SU-DHL-6 (cell line): ENCODE measurements around the gene KHDC4.

Source experiments
- H2AFZ ChIP-seq: fragments of 200-600 bp; sonication (generic); 2 replicates; pipeline ENCODE4 v1.6.1; 2014; ENCODE audit warnings: low read depth, mild to moderate bottlenecking, moderate library complexity, mixed read lengths, antibody characterized with exemption, low read length; ENCODE audit not compliant: severe bottlenecking
- H3F3A ChIP-seq: fragments of 200-600 bp; shearing (Covaris generic); 2 replicates; pipeline ENCODE4 v1.6.0; 2016; ENCODE audit warnings: antibody characterized with exemption, mild to moderate bottlenecking; ENCODE audit not compliant: insufficient read depth
- H3K27ac ChIP-seq: fragments of 200-600 bp; sonication (generic); 2 replicates; pipeline ENCODE4 v1.5.1; 2016; ENCODE audit warnings: low read depth, mild to moderate bottlenecking, low read length, moderate library complexity, mixed read lengths
- H3K27me3 ChIP-seq: fragments of 200-600 bp; sonication (generic), shearing (Covaris generic); 2 replicates; pipeline ENCODE4 v1.6.0; 2014; ENCODE audit warnings: mild to moderate bottlenecking, low read length
- H3K36me3 ChIP-seq: fragments of 200-600 bp; sonication (generic); 2 replicates; pipeline ENCODE4 v1.6.1; 2014; ENCODE audit warnings: mild to moderate bottlenecking, low read length, mixed read lengths
- H3K4me2 ChIP-seq: fragments of 300-600, 200-600 bp; shearing (Covaris generic), sonication (generic); 2 replicates; pipeline ENCODE4 v1.6.0; 2014; ENCODE audit warnings: low read length, low read depth, mild to moderate bottlenecking; ENCODE audit not compliant: poor library complexity, severe bottlenecking
- H3K4me3 ChIP-seq: fragments of 200-600 bp; sonication (generic); 2 replicates; pipeline ENCODE4 v1.5.1; 2014; ENCODE audit warnings: antibody characterized with exemption, low read length, mild to moderate bottlenecking, mixed read lengths; ENCODE audit not compliant: insufficient read depth, poor library complexity, severe bottlenecking
- H3K79me2 ChIP-seq: fragments of 200-600 bp; sonication (generic); 2 replicates; pipeline ENCODE4 v1.6.1; 2014; ENCODE audit warnings: mild to moderate bottlenecking, low read length, moderate library complexity; ENCODE audit not compliant: insufficient read depth
- H3K9ac ChIP-seq: fragments of 200-600 bp; sonication (generic); 2 replicates; pipeline ENCODE4 v1.7.0; 2014; ENCODE audit warnings: mild to moderate bottlenecking, low read length
- H3K9me2 ChIP-seq: fragments of 200-600 bp; sonication (generic); replicated peaks from 2 replicates; pipeline ENCODE4 v1.6.1; 2014; ENCODE audit warnings: low read length; ENCODE audit not compliant: insufficient read depth
- H3K9me3 ChIP-seq: fragments of 200-600 bp; sonication (generic); 2 replicates; pipeline ENCODE4 v1.6.1; 2014; ENCODE audit warnings: low read length, mixed read lengths; ENCODE audit not compliant: insufficient read depth
- H4K20me1 ChIP-seq: fragments of 200-600 bp; sonication (generic); 2 replicates; pipeline ENCODE4 v1.6.1; 2014; ENCODE audit warnings: low read depth, mild to moderate bottlenecking, antibody characterized with exemption, low read length, moderate library complexity, mixed read lengths
- CTCF ChIP-seq: fragments of 200-600 bp; sonication (generic); IDR thresholded peaks from one replicate; pipeline ENCODE4 v1.5.1; 2017; ENCODE audit warnings: antibody characterized with exemption, mild to moderate bottlenecking, low read length, moderate library complexity; ENCODE audit not compliant: insufficient read depth, poor library complexity, severe bottlenecking
- EZH2phosphoT487 ChIP-seq: fragments of 200-600 bp; sonication (generic), shearing (Covaris generic); conservative IDR thresholded peaks from 2 replicates; pipeline ENCODE4 v1.6.1; 2018; ENCODE audit warnings: mild to moderate bottlenecking, antibody characterized with exemption, low read length, moderate library complexity, mixed read lengths

Gene KHDC4

GRCh38 chr1:155925506-155925905 lies 8.7 kb downstream of the KHDC4 start:
- H2AFZ ChIP-seq: no peak overlapping the region
- peaks cover 20% of the 10 kb centered on the region for H3K79me2 ChIP-seq
- no peak overlapping the region for H3K4me2 ChIP-seq
- no peak overlapping the region for H3K4me3 ChIP-seq
- no peaks in the 10 kb centered on the region for H3K9me3 ChIP-seq
- no peak for TF ChIP-seq CTCF
- TF ChIP-seq EZH2phosphoT487: no peak
- H4K20me1 ChIP-seq: peaks cover 12% of the 10 kb centered on the region
- H3K36me3 ChIP-seq: peaks cover 66% of the 10 kb centered on the region
- H3K9me2 ChIP-seq: no peaks in the 10 kb centered on the region
- peaks cover 9% of the 10 kb centered on the region; the same call in 1 of the 2 replicates for H3F3A ChIP-seq
- H3K27ac ChIP-seq: no peak overlapping the region
- no peak overlapping the region for H3K9ac ChIP-seq
- H3K27me3 ChIP-seq: no peaks in the 10 kb centered on the region

- no peak overlapping the region for H3K4me3 ChIP-seq
- H3K27ac ChIP-seq: no peak overlapping the region
- no peaks in the 10 kb centered on the region for H4K20me1 ChIP-seq
- H3K36me3 ChIP-seq: peaks cover 59% of the 10 kb centered on the region
- H3K9me3 ChIP-seq: no peaks in the 10 kb centered on the region
- H2AFZ ChIP-seq: no peak overlapping the region
- H3K9ac ChIP-seq: no peak overlapping the region
- H3K4me2 ChIP-seq: no peak overlapping the region
- no peaks in the 10 kb centered on the region for H3K27me3 ChIP-seq
- no peaks in the 10 kb centered on the region for H3K79me2 ChIP-seq
- H3F3A ChIP-seq: peaks cover 20% of the 10 kb centered on the region
- TF ChIP-seq CTCF (no peak), EZH2phosphoT487 (no peak)
- H3K9me2 ChIP-seq: no peaks in the 10 kb centered on the region
Measured at GRCh38 chr1:155920717-155921116, 13.5 kb downstream of the KHDC4 start.

GRCh38 chr1:155919801-155920200 lies 14.4 kb downstream of the KHDC4 start:
- Histone ChIP-seq H3K9me2 (no peaks in the 10 kb centered on the region), H3K79me2 (no peaks in the 10 kb centered on the region), H3K4me3 (no peak overlapping the region), H3K27me3 (no peaks in the 10 kb centered on the region), H3K9me3 (no peaks in the 10 kb centered on the region), H2AFZ (no peak overlapping the region), H3K9ac (no peak overlapping the region), H4K20me1 (no peaks in the 10 kb centered on the region), H3K27ac (no peak overlapping the region), H3K4me2 (no peak overlapping the region), H3F3A (peaks cover 27% of the 10 kb centered on the region), H3K36me3 (peaks cover 58% of the 10 kb centered on the region)
- TF ChIP-seq CTCF (no peak), EZH2phosphoT487 (no peak)

GRCh38 chr1:155918660-155919059 lies 15.6 kb downstream of the KHDC4 start:
- H3K79me2 ChIP-seq: no peaks in the 10 kb centered on the region
- H3K9ac ChIP-seq: no peak overlapping the region
- H3K9me3 ChIP-seq: no peaks in the 10 kb centered on the region
- H4K20me1 ChIP-seq: no peaks in the 10 kb centered on the region
- H3K27ac ChIP-seq: no peak overlapping the region
- peaks cover 39% of the 10 kb centered on the region for H3F3A ChIP-seq
- H3K36me3 ChIP-seq: peaks cover 69% of the 10 kb centered on the region
- TF ChIP-seq EZH2phosphoT487 (no peak), CTCF (no peak)
- no peak overlapping the region for H3K4me2 ChIP-seq
- no peak overlapping the region for H2AFZ ChIP-seq
- H3K4me3 ChIP-seq: no peak overlapping the region
- H3K9me2 ChIP-seq: no peaks in the 10 kb centered on the region
- H3K27me3 ChIP-seq: no peaks in the 10 kb centered on the region
